IPS-18c (cell line): ENCODE measurements around the gene KPNB1.

Experiments used
- H3K4me3 ChIP-seq: 2 replicates; pipeline ENCODE4 v1.7.0; 2013; ENCODE audit warnings: low read depth, mild to moderate bottlenecking, low read length, moderate library complexity; ENCODE audit not compliant: insufficient read depth
- H3K9me3 ChIP-seq: one replicate; pipeline ENCODE4 v1.6.1; 2013; ENCODE audit warnings: mild to moderate bottlenecking, low read length, moderate library complexity; ENCODE audit not compliant: control insufficient read depth, insufficient read depth

Gene KPNB1

DNA sequence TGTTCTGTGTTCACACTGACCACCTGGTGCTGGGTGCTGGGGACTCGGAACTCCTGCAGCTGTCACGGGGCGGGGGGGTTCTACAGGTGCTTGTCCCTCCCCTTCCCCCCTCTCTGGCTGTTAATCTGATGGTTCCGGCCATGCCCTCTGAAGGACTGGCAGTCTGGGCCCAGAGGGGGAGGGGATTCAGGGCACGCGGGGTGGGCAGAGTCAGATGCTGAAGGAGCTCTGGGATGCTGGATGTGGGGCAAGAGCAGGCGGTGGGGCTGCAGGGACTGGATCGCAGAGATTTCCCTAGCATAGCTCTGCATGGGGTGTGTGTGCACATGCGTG lies 78.0 kb downstream of the KPNB1 start:
- Histone ChIP-seq H3K4me3 (no peak overlapping the region), H3K9me3 (no peaks in the 10 kb centered on the region)

DNA sequence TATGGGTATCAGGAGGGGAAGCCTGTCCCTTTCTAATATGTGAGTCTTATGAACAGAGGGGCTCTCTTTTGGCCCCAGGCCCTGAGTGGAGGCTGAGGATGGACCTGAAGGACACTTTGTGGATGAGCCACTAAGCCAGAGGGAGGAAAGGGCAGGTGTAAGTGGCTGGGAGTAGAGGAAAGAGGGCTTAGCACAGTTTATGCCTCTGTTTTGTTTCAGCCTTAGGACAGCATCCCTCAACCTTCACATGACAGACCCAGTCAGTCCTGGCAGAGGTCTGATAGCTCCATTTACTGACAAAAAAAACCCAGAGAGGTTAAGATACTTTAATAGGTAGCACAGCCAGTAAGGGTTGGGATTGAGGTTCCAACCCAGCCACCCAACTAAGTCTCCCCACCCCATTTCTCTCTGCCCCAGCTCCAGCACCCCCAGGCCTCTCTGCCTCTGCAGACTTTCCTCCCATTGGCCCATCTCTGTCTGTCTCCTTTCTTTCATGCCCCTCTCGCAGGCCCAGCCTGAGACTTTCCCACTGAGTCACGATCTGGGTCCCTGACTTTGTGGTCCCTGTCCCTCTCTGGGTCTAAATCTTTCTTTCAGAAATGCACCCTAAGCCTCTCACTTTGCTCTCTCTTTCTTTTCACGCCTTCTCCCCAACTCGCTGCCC lies 78.6 kb downstream of the KPNB1 start:
- no peak overlapping the region for H3K4me3 ChIP-seq
- no peaks in the 10 kb centered on the region for H3K9me3 ChIP-seq

DNA sequence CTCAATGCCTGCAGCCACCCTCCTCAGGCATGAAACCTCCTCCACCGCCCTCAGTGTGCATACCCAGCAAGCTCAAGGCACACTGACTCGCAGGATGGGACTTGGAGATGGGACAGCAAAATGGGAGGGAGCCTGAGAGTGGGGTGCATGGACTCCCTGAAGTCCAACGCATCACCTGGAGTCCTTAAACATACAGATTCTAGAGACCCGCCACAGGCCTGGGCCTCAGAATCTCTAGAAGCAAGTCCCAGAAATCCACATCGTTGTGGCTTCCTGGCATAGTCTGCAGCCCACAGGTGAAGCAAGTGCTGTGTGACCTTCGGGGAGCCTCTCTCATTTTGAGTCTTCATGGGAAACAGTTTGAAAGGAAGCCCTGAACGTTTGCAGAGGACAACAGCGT lies 79.8 kb downstream of the KPNB1 start:
- Histone ChIP-seq H3K4me3 (no peak overlapping the region), H3K9me3 (no peaks in the 10 kb centered on the region)

DNA sequence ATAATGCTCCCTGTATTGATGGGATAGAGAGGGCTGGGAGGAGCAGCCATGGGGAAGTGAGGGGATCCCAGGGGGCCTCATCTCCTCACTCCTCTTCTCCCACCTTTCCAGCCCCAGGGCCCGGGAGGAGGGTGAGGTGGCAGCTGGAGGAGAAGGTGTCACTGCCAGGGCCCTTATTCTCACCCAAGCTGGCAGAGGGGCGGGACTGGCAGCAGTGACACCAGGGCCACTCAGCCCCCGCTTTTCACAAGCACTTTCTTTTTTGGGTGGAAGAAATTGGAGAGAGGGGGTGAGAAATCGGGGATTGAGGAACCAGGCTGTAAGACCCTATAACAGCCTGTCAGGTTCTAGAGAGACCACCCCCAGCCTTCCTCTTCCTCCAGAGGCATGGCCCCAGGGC lies 81.0 kb downstream of the KPNB1 start:
- Histone ChIP-seq H3K9me3 (no peaks in the 10 kb centered on the region), H3K4me3 (no peak overlapping the region)

DNA sequence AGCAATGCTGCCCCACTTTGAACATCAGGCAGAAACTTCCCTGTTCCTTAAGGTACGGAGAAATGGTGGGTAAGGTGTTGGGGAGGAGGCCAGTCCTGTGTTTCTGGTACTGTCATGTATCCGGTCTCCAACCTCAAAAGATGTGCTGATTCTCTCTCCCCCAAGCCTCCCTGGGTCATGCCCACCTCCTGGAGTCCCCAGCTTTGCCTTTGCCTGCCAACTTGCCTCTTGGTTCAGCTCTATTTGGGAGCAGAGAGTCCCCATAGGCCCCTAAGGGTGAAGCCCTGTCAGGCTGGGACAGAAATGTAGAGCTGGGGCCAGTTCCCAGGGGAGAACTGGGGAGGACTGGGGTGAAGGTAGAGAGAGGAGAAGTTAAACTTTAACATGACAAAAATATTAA lies 81.7 kb downstream of the KPNB1 start:
- H3K4me3 ChIP-seq, result no peak overlapping the region
- H3K9me3 ChIP-seq, result no peaks in the 10 kb centered on the region

DNA sequence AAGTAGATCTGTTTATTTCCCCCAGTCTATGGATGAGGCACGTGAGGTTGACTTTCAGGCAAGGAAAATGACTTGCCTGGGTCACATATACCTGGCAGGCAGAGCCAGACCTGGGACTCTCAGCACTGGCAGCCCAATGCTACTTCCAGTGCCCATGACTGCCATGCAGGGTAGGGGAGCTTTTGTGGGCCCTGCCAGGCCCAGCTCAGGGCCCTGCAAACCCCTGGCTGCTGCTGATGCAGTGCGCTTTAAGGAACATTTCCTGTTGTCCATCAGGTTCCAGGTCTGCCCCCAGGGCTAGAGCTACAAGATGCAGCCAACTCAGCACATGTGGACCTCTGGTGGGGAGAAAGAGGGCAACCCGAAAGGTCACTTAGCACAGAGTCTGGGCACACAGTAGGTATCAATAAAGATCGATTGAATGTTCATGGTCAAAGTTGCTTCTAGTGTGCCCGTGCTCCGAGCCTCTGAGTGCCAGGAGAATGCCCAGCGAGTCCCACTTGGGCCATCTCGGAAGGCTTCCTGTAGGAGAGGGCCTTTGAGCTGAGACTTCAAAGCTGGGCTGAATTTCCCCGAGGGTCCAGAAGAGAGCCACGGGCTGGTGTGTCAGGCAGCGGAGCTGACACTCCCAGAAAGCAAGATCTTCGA lies 82.8 kb downstream of the KPNB1 start:
- Histone ChIP-seq H3K4me3 (peak overlapping the region; percentile 52), H3K9me3 (no peaks in the 10 kb centered on the region)

DNA sequence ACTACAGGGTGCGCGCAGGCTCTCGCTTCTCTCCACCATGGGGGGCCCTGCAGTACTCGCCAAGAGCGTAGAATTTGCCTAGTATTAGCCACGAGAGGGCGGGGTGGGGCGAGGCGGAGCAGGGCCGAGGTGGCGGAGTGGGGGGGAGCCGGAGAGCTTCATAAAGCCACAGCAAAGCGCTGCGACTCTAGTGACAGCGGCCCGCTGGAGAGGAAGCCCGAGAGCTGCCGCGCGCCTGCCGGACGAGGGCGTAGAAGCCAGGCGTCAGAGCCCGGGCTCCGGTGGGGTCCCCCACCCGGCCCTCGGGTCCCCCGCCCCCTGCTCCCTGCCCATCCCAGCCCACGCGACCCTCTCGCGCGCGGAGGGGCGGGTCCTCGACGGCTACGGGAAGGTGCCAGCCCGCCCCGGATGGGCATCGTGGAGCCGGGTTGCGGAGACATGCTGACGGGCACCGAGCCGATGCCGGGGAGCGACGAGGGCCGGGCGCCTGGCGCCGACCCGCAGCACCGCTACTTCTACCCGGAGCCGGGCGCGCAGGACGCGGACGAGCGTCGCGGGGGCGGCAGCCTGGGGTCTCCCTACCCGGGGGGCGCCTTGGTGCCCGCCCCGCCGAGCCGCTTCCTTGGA lies 83.4 kb downstream of the KPNB1 start, which contains the start of gene TBX21:
Gene TBX21, plus strand, starts transcription at position 190 of the 627 bp plus-strand sequence. Its CDS starts 219 bp downstream, at position 409.
- Histone ChIP-seq H3K4me3 (peak within 1 kb of the TSS; percentile 52), H3K9me3 (no peaks in the 10 kb centered on the region)

DNA sequence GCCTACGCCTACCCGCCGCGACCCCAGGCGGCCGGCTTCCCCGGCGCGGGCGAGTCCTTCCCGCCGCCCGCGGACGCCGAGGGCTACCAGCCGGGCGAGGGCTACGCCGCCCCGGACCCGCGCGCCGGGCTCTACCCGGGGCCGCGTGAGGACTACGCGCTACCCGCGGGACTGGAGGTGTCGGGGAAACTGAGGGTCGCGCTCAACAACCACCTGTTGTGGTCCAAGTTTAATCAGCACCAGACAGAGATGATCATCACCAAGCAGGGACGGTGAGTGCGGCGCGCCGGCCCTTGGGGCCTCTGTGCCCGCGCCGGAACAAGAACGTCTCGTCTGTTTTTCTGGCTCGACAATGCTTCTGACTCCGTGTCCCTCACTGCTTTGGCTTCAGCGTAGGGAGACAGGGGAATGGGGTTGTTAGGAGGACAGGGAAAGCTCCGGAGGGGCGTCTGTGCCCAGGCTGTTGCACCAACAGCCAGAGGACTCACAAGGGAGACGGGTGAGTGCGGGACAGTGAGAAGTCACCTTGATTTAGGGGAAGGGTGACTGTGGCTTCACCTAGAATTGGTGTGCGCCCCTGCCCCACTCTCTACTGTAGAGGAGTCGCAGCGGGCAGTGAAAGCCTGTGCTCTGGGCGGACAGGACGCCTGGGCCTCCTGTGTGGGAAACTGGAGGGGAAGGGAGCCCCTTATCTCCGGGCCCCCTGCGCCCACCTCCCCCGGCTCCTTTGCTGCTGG lies 84.1 kb downstream of the KPNB1 start:
- Histone ChIP-seq H3K4me3 (peak overlapping the region; percentile 52), H3K9me3 (no peaks in the 10 kb centered on the region)

DNA sequence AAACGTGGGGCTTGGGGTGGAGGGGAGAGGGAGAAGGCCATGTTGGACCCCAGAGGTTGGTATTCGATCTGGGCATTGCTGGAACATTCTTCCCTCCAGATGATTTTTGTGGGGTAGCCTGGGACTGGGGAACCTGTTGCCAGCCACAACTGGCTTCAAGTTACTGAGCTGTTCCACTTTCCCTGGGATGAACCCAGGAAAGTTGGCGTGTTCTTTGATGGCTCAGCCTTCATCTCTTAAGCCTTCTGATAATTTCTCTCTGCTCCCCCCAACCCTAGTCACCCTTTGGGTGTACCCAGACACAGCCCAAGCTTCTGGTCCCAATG lies 85.4 kb downstream of the KPNB1 start:
- no peak overlapping the region for H3K4me3 ChIP-seq
- H3K9me3 ChIP-seq, result no peaks in the 10 kb centered on the region
